HepG2 (cell line): Measurements from ENCODE around the gene CLN6.

Experiments used
- EP300 ChIP-seq, 3 experiments: sonication (generic) in 1 of 3; formaldehyde crosslinking in 1 of 3; IDR thresholded peaks; 2 replicates each; pipeline versions ENCODE4 v1.5.1 to v1.6.1; 2011 to 2020; ENCODE audit warnings: low read depth in 2 of 3, low read length in 2 of 3, borderline replicate concordance in 1 of 3, improper control_type of control experiment in 1 of 3, mild to moderate bottlenecking in 1 of 3, missing genetic modification reagents in 1 of 3, moderate library complexity in 1 of 3
- ZNF253 ChIP-seq: sonication (generic); formaldehyde crosslinking; IDR thresholded peaks from 2 replicates; pipeline ENCODE4 v1.8.0; 2022; ENCODE audit warnings: mild to moderate bottlenecking, missing genetic modification reagents, borderline replicate concordance
- ZNF747 ChIP-seq: sonication (generic); formaldehyde crosslinking; IDR thresholded peaks from 2 replicates; pipeline ENCODE4 v1.8.1; 2023; ENCODE audit warnings: missing genetic modification reagents, mild to moderate bottlenecking, borderline replicate concordance
- TF ChIP-seq, protein P1 (sequence below): sonication (generic); formaldehyde crosslinking; IDR thresholded peaks from 2 replicates; pipeline ENCODE4 v1.5.0; 2020; ENCODE audit warnings: mild to moderate bottlenecking, missing genetic modification reagents, moderate library complexity
- TF ChIP-seq, protein P2 (sequence below): IDR thresholded peaks from 2 replicates; pipeline ENCODE4 v1.6.1; 2016

DNA sequence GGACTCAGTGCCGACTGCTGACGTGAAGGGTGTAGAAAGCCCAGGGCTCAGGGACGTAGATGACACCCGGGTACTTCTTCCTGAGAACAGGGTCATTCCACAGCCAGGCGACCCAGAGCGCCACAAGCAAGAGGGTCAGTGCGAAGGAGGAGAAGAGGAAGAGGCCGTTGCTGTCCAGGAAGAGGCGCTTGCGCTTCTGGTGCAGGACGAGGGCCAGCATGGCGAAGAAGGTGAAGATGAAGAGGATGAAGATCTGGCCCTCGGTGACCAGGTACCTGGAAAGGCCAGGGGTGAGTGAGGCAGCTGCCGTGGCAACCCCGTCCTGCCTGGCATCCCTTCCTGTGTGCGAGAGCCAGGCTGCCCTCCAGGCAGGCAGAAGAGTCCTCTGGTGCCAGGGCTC is 21.4 kb downstream of the CLN6 start:
- TF ChIP-seq ZNF253 (CRISPR knock-in tag), result no peak
- TF ChIP-seq, protein P1, sequence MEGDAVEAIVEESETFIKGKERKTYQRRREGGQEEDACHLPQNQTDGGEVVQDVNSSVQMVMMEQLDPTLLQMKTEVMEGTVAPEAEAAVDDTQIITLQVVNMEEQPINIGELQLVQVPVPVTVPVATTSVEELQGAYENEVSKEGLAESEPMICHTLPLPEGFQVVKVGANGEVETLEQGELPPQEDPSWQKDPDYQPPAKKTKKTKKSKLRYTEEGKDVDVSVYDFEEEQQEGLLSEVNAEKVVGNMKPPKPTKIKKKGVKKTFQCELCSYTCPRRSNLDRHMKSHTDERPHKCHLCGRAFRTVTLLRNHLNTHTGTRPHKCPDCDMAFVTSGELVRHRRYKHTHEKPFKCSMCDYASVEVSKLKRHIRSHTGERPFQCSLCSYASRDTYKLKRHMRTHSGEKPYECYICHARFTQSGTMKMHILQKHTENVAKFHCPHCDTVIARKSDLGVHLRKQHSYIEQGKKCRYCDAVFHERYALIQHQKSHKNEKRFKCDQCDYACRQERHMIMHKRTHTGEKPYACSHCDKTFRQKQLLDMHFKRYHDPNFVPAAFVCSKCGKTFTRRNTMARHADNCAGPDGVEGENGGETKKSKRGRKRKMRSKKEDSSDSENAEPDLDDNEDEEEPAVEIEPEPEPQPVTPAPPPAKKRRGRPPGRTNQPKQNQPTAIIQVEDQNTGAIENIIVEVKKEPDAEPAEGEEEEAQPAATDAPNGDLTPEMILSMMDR (CRISPR knock-in tag), result no peak
- TF ChIP-seq EP300 (IDR thresholded peaks at IDR 0.05; ENCODE audit: low read depth in 2 of 2, low read length in 2 of 2), result no peak
- TF ChIP-seq EP300 (CRISPR knock-in tag; IDR thresholded peaks at IDR 0.05; ENCODE audit: borderline replicate concordance), result no peak
- TF ChIP-seq ZNF747, result no peak
- TF ChIP-seq, protein P2, sequence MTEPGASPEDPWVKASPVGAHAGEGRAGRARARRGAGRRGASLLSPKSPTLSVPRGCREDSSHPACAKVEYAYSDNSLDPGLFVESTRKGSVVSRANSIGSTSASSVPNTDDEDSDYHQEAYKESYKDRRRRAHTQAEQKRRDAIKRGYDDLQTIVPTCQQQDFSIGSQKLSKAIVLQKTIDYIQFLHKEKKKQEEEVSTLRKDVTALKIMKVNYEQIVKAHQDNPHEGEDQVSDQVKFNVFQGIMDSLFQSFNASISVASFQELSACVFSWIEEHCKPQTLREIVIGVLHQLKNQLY (CRISPR knock-in tag), result no peak
